SK-N-SH (cell line): ENCODE results near the gene CKM. TPM values are rescaled to one million over a fixed set of nuclear protein-coding genes. Genes with fewer than 3 reads are reported as not detected.

ENCODE experiments used
- CTCF ChIA-PET: fragments of 300-600, 350-600 bp; formaldehyde crosslinking; extraction: SDS; loops from one replicate; lab custom pipeline; 2021; lab: Yijun Ruan, JAX
- POLR2A ChIA-PET: fragments of 350-600 bp; sonication (Branson Sonifier 250); formaldehyde crosslinking; extraction: SDS; loops from one replicate; lab custom pipeline; 2020; ENCODE audit warnings: antibody characterized with exemption, inconsistent platforms; lab: Yijun Ruan, JAX
- DNase-seq: peaks from one replicate; pipeline ENCODE4 v3.0.0; 2012
- H2AFZ ChIP-seq: fragments of 200-600 bp; sonication (generic); 2 replicates; pipeline ENCODE4 v1.8.1; 2016; ENCODE audit warnings: antibody characterized with exemption, mild to moderate bottlenecking, low read depth
- H3F3A ChIP-seq: fragments of 200-600 bp; sonication (generic); replicated peaks from 2 replicates; pipeline ENCODE3; 2016; ENCODE audit warnings: antibody characterized with exemption, mild to moderate bottlenecking; ENCODE audit not compliant: insufficient read depth
- H3K27ac ChIP-seq, 2 experiments: fragments of 200-500 bp in 1 of 2; fragments of 200-600 bp in 1 of 2; sonication (Bioruptor generic) in 1 of 2; sonication (generic), shearing (Covaris generic) in 1 of 2; 2 replicates each; pipeline versions ENCODE4 v1.5.1 to v1.6.1; 2014 to 2016; ENCODE audit warnings: low read depth in 2 of 2, inconsistent platforms in 1 of 2, low read length in 1 of 2, mild to moderate bottlenecking in 1 of 2, mixed read lengths in 1 of 2
- H3K27me3 ChIP-seq: fragments of 200-600 bp; sonication (generic), shearing (Covaris generic); 2 replicates; pipeline ENCODE4 v1.6.1; 2016; ENCODE audit warnings: mixed run types; ENCODE audit not compliant: insufficient read depth
- H3K36me3 ChIP-seq, 2 experiments: fragments of 200-500 bp in 1 of 2; fragments of 200-600 bp in 1 of 2; sonication (Bioruptor generic) in 1 of 2; sonication (generic) in 1 of 2; replicated peaks in 1 of 2; 2 replicates each; pipeline versions ENCODE3 to v1.5.1; 2014 to 2016; ENCODE audit warnings: low read length in 1 of 2, mild to moderate bottlenecking in 1 of 2; ENCODE audit not compliant: insufficient read depth in 2 of 2, control insufficient read depth in 1 of 2
- H3K4me1 ChIP-seq, 2 experiments: fragments of 200-500 bp in 1 of 2; fragments of 200-600 bp in 1 of 2; sonication (Bioruptor generic) in 1 of 2; sonication (generic), shearing (Covaris generic) in 1 of 2; 2 replicates each; pipeline versions ENCODE4 v1.5.1 to v1.6.1; 2014 to 2016; ENCODE audit warnings: low read depth in 1 of 2, low read length in 1 of 2, mixed run types in 1 of 2; ENCODE audit not compliant: insufficient read depth in 2 of 2, control insufficient read depth in 1 of 2
- H3K4me2 ChIP-seq: fragments of 200-600 bp; sonication (generic), shearing (Covaris generic); 2 replicates; pipeline ENCODE4 v1.6.1; 2017; ENCODE audit warnings: mixed run types
- H3K4me3 ChIP-seq, 2 experiments: fragments of 200-500 bp in 1 of 2; fragments of 200-600 bp in 1 of 2; sonication (Bioruptor generic) in 1 of 2; sonication (generic), shearing (Covaris generic) in 1 of 2; 2 replicates each; pipeline versions ENCODE4 v1.5.1 to v1.8.1; 2014 to 2016; ENCODE audit warnings: low read depth in 2 of 2, inconsistent platforms in 1 of 2, low read length in 1 of 2, mild to moderate bottlenecking in 1 of 2, mixed read lengths in 1 of 2, moderate library complexity in 1 of 2
- H3K79me2 ChIP-seq: fragments of 200-600 bp; sonication (generic); 2 replicates; pipeline ENCODE4 v1.8.1; 2017; ENCODE audit warnings: mild to moderate bottlenecking; ENCODE audit not compliant: insufficient read depth
- H3K9ac ChIP-seq: fragments of 200-600 bp; sonication (generic); 2 replicates; pipeline ENCODE4 v1.6.1; 2017; ENCODE audit warnings: mixed run types
- H3K9me2 ChIP-seq: fragments of 200-600 bp; sonication (generic); 2 replicates; pipeline ENCODE4 v1.6.1; 2017; ENCODE audit warnings: mixed run types
- H3K9me3 ChIP-seq: fragments of 200-600 bp; sonication (generic); 2 replicates; pipeline ENCODE4 v1.6.1; 2017; ENCODE audit warnings: mixed run types, mild to moderate bottlenecking, moderate library complexity
- H4K20me1 ChIP-seq: fragments of 200-600 bp; sonication (generic); 2 replicates; pipeline ENCODE4 v1.6.1; 2017; ENCODE audit warnings: mild to moderate bottlenecking, mixed run types; ENCODE audit not compliant: insufficient read depth
- FOSL2 ChIP-seq: IDR thresholded peaks from 2 replicates; pipeline ENCODE4 v1.4.0; 2012; ENCODE audit warnings: low read depth, mild to moderate bottlenecking, moderate library complexity, borderline replicate concordance
- FOXM1 ChIP-seq: IDR thresholded peaks from 2 replicates; pipeline ENCODE4 v1.4.0; 2012; ENCODE audit warnings: low read depth, mild to moderate bottlenecking
- GATA2 ChIP-seq: sonication (generic); formaldehyde crosslinking; IDR thresholded peaks from 2 replicates; pipeline ENCODE4 v1.5.0; 2020; ENCODE audit warnings: mild to moderate bottlenecking, missing genetic modification reagents
- MEF2A ChIP-seq: IDR thresholded peaks from 2 replicates; pipeline ENCODE4 v1.4.0; 2012; ENCODE audit warnings: low read depth, borderline replicate concordance
- MXI1 ChIP-seq: IDR thresholded peaks from 2 replicates; pipeline ENCODE4 v1.6.1; 2012; ENCODE audit warnings: mild to moderate bottlenecking, low read depth, low read length, improper control_type of control experiment
- NRF1 ChIP-seq: IDR thresholded peaks from 2 replicates; pipeline ENCODE4 v1.6.1; 2012; ENCODE audit warnings: low read depth, mild to moderate bottlenecking, low read length
- RCOR1 ChIP-seq: fragments of 150-350 bp; IDR thresholded peaks from 2 replicates; pipeline ENCODE4 v1.6.1; 2017; ENCODE audit warnings: antibody characterized with exemption, low read length
- REST ChIP-seq: IDR thresholded peaks from 2 replicates; pipeline ENCODE4 v1.6.1; 2012; ENCODE audit warnings: mild to moderate bottlenecking, low read depth, low read length, moderate library complexity
- RXRA ChIP-seq: IDR thresholded peaks from 2 replicates; pipeline ENCODE4 v1.4.0; 2012; ENCODE audit warnings: low read depth, mild to moderate bottlenecking, borderline replicate concordance
- TAF1 ChIP-seq: IDR thresholded peaks from 2 replicates; pipeline ENCODE4 v1.6.1; 2012; ENCODE audit warnings: low read depth, mild to moderate bottlenecking, low read length, moderate library complexity, borderline replicate concordance
- USF2 ChIP-seq: fragments of 150-350 bp; IDR thresholded peaks from 2 replicates; pipeline ENCODE4 v1.6.1; 2017; ENCODE audit warnings: antibody characterized with exemption, low read length, low read depth, borderline replicate concordance
- WGBS: methylation state at CpG from one replicate; pipeline ENCODE4 v1.1.6; 2017; ENCODE audit warnings: low lambda C conversion rate; 5-methylcytosine and 5-hydroxymethylcytosine counted together
- polyA plus RNA-seq, 3 experiments: library from polyadenylated mRNA; depleted of rRNA; stranded (reverse); fragments of >200 nt; gene quantifications; 2 replicates each; pipeline ENCODE4 v1.2.3, GENCODE V29; 2012

CKM gene
- 0.05 TPM in 1 of 2 replicates, not detected in the other for polyA plus RNA-seq (2012; rRNA removed)
- not detected in 2 replicates for polyA plus RNA-seq (2012; cell fraction: cytosol; rRNA removed)
- polyA plus RNA-seq (2012; cell fraction: nucleus; rRNA removed) = 0.04 TPM in 1 of 2 replicates, not detected in the other

- Histone ChIP-seq H3K9ac (no peak within 1 kb of the TSS), H4K20me1 (no peaks in the 10 kb centered on the region), H3F3A (no peaks in the 10 kb centered on the region), H3K9me2 (no peaks in the 10 kb centered on the region), H3K79me2 (no peaks in the 10 kb centered on the region), H3K4me2 (no peak within 1 kb of the TSS), H3K4me3 (no peak within 1 kb of the TSS), H3K27me3 (peaks cover 12% of the 10 kb centered on the region), H2AFZ (no peak within 1 kb of the TSS), H3K36me3 (no peaks in the 10 kb centered on the region)
- ChIA-PET CTCF (interaction anchor here (1.4 to 2.1 kb wide), 2 partner anchors 16 to 156 kb away, joined by 3 to 6 read pairs; no protein-coding TSS in a partner anchor), POLR2A (no interaction called here)
- no peak for DNase-seq
- WGBS = 69% methylated on average over 3 of the region's 15 CpGs
- TF ChIP-seq TAF1 (no peak), FOSL2 (no peak), REST (no peak), RXRA (no peak), MXI1 (no peak), RCOR1 (no peak), NRF1 (no peak), FOXM1 (no peak), MEF2A (no peak), USF2 (no peak), GATA2 (CRISPR knock-in tag) (no peak)
- TF ChIP-seq, all 33 proteins: peak for 0
- H3K9me3 ChIP-seq = no peaks in the 10 kb centered on the region
- peaks cover 0 to 5% of the 10 kb centered on the region in 2 experiments; a peak in 1 of 4 replicates for H3K4me1 ChIP-seq
- no peak within 1 kb of the TSS for H3K27ac ChIP-seq
These were observed at the start of gene CKM for GRCh38 chr19:45322744-45323281. Gene CKM (minus strand): TSS chr19:45322875. CDS start chr19:45319713, 3,162 bp downstream.
